ENCODE measurements around the gene CORO1A. TPM values are rescaled to one million over a fixed set of nuclear protein-coding genes. Genes with fewer than 3 reads are reported as not detected.
"Not testable (repeated sequence)": the region's sequence is repeated elsewhere in the genome, so short reads cannot be mapped to it uniquely, and the experiment has no call there.

The CORO1A gene
- total and polyA plus RNA-seq, 2 experiments from 2014 or later = 10.2 to 23.5 TPM

DNA sequence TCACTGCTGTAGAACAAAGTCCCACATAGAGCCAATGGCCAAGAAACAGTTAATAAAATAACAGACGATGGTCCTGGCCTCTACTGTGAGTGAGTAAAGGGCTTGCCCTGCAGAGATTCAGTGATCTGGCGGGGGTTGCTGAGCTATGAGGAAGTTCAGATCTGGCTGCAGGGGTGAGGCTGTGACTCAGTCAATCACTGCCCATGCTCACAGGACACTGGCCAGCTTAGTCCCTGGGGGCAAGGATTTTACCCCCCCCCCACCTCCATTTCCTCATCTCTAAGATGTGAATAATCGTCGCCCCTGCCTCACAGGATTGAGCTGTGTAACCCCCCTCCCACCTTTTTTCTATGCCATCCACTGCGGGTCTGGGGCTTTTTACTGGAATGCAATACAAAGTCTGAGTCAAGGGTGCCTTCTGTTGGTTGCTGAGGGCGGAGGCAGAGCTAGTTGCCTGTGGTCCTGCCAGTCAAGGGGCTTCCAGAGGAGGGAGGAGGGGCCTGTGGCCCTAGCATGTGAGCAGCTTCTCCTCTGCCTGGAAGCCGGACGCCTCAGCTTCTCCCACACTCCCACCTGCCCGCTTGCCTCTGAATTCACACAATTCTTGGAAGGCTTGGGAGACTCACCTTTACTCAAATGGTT is 23.8 kb downstream of the CORO1A start:
- not testable (repeated sequence) for H3K27me3 Mint-ChIP-seq (ENCODE audit: insufficient read depth, low read depth, poor library complexity); H3K4me1 Mint-ChIP-seq; H3K9me3 Mint-ChIP-seq; H2AFZ ChIP-seq; H3K36me3 ChIP-seq (ENCODE audit: insufficient read depth); H3K27ac Mint-ChIP-seq; H3K79me2 ChIP-seq (replicated peaks; ENCODE audit: insufficient read depth); H3K27ac ChIP-seq (ENCODE audit: low read depth); H4K20me1 ChIP-seq (replicated peaks; ENCODE audit: insufficient read depth); H3F3A ChIP-seq (replicated peaks; ENCODE audit: low read depth); H3K36me3 Mint-ChIP-seq (ENCODE audit: low read depth); H3K4me3 Mint-ChIP-seq; H3K9me2 ChIP-seq (ENCODE audit: insufficient read depth); H3K4me1 ChIP-seq (ENCODE audit: insufficient read depth); DNase-seq (ENCODE audit: low spot score); H3K27me3 ChIP-seq (ENCODE audit: insufficient read depth); H3K4me3 ChIP-seq; H3K4me2 ChIP-seq
- peak; percentile 78 for ATAC-seq

DNA sequence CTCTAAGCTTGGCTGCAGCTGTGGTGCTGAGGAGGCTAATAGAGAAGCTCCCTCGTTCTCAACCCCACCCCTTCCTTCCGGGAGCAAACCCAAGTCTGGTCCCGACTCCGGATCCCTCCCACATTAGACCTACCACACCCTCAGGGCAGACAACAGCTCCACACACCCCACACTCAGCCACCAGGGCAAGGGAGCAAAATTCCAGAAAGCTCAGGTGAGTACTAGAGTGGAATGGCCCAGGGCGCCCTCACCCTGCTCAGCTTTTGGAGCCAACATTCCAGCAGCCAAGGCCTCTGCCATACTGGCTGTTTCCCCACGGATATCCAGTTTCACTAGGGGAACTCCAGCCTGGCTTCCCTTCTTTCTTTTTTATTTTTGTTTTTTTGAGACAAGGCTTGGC is 25.6 kb downstream of the CORO1A start:
- not testable (repeated sequence) for H3K4me2 ChIP-seq; H3K27me3 Mint-ChIP-seq (ENCODE audit: insufficient read depth, low read depth, poor library complexity); H3K27ac ChIP-seq (ENCODE audit: low read depth); H3K36me3 Mint-ChIP-seq (ENCODE audit: low read depth); H3K36me3 ChIP-seq (ENCODE audit: insufficient read depth); H3K27ac Mint-ChIP-seq; H3K4me1 Mint-ChIP-seq; H3K4me3 ChIP-seq; H3K9me3 Mint-ChIP-seq; H4K20me1 ChIP-seq (replicated peaks; ENCODE audit: insufficient read depth); H3K79me2 ChIP-seq (replicated peaks; ENCODE audit: insufficient read depth); ATAC-seq; H3F3A ChIP-seq (replicated peaks; ENCODE audit: low read depth); H3K4me1 ChIP-seq (ENCODE audit: insufficient read depth); H3K9me2 ChIP-seq (ENCODE audit: insufficient read depth); H3K27me3 ChIP-seq (ENCODE audit: insufficient read depth); DNase-seq (ENCODE audit: low spot score); H3K4me3 Mint-ChIP-seq; H2AFZ ChIP-seq

DNA sequence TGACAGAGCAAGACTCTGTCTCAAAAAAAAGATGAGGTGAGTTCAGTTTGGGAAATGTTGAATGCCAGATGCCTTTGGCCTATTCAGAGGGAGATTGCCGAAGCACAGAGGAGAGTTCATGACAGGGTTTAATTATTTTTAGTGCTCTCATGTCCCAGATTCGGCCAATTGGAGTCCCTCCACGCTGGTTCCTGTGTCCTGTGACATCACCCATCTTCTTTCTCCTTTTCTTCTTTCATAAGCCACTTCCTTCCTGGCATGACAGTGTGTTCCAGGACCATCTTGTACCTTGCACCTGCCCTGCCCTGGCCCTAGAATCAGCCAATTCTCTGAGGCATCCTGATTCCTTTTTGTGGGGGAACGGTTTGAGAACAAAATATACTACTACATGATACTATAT is 28.0 kb downstream of the CORO1A start:
- not testable (repeated sequence) for H3K4me3 ChIP-seq; H3K27ac Mint-ChIP-seq; H3K79me2 ChIP-seq (replicated peaks; ENCODE audit: insufficient read depth); H3K4me1 ChIP-seq (ENCODE audit: insufficient read depth); H3K9me3 Mint-ChIP-seq; H4K20me1 ChIP-seq (replicated peaks; ENCODE audit: insufficient read depth); H3K27me3 ChIP-seq (ENCODE audit: insufficient read depth); H3K4me1 Mint-ChIP-seq; H3K4me3 Mint-ChIP-seq; H3F3A ChIP-seq (replicated peaks; ENCODE audit: low read depth); H3K27me3 Mint-ChIP-seq (ENCODE audit: insufficient read depth, low read depth, poor library complexity); H3K4me2 ChIP-seq; H2AFZ ChIP-seq; DNase-seq (ENCODE audit: low spot score); H3K27ac ChIP-seq (ENCODE audit: low read depth); ATAC-seq; H3K36me3 ChIP-seq (ENCODE audit: insufficient read depth); H3K9me2 ChIP-seq (ENCODE audit: insufficient read depth); H3K36me3 Mint-ChIP-seq (ENCODE audit: low read depth)

DNA sequence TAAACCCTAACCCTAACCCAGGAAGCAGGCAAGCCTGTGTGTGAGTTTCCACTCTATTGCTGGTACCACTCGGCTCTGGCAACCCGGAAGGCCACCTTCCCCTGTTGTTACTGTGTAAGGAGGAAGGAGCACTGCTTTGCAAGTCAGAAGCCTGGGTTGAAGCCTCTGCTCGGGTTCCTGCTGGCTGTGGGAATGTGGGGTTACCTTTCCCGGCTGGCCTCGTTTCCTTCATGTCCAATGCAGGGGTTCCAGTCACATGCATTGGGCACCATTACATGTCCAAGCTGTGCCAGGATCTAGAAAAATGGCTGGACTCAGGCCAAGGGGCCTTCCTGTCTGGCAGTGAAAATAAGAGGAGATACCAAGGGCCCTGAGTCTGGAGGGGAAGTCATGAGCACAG is 33.7 kb downstream of the CORO1A start:
- H3K4me3 ChIP-seq; H3K4me1 Mint-ChIP-seq; H3K36me3 Mint-ChIP-seq (ENCODE audit: low read depth); DNase-seq (ENCODE audit: low spot score); H3K27ac ChIP-seq (ENCODE audit: low read depth); H3K27me3 Mint-ChIP-seq (ENCODE audit: insufficient read depth, low read depth, poor library complexity); H3K9me3 Mint-ChIP-seq; H3F3A ChIP-seq (replicated peaks; ENCODE audit: low read depth); H3K79me2 ChIP-seq (replicated peaks; ENCODE audit: insufficient read depth); H2AFZ ChIP-seq; H3K4me3 Mint-ChIP-seq; H3K27me3 ChIP-seq (ENCODE audit: insufficient read depth); ATAC-seq; H3K9me2 ChIP-seq (ENCODE audit: insufficient read depth); H3K27ac Mint-ChIP-seq; H4K20me1 ChIP-seq (replicated peaks; ENCODE audit: insufficient read depth); H3K4me2 ChIP-seq; H3K4me1 ChIP-seq (ENCODE audit: insufficient read depth); H3K36me3 ChIP-seq (ENCODE audit: insufficient read depth): not testable (repeated sequence)

Small RNA genes within 50 kb of the gene (small RNA-seq; reads per million reads assigned to genes)
- not detected for gene AC106782.4 (ENCODE audit: low replicate concordance)

Other genes starting within 250 kb of the CORO1A start
- gene TMEM219, start 221.5 kb upstream of the CORO1A start, total RNA-seq (2014; rRNA removed; shearing (Covaris generic)) = 39.2 and 50.0 TPM in 2 replicates
- gene TMEM219, start 221.5 kb upstream of the CORO1A start, polyA plus RNA-seq (2016; fragmentation: Nextera tagmentation; extraction: Ambion mirVana) = 81.5 and 82.3 TPM in 2 replicates
- gene TAOK2, start 209.7 kb upstream of the CORO1A start, total RNA-seq (2014; rRNA removed; shearing (Covaris generic)) = 36.5 and 45.2 TPM in 2 replicates
- 8.8 and 10.1 TPM in 2 replicates for gene TAOK2, start 209.7 kb upstream of the CORO1A start, polyA plus RNA-seq (2016; fragmentation: Nextera tagmentation; extraction: Ambion mirVana)
- gene HIRIP3, start 188.0 kb upstream of the CORO1A start, total RNA-seq (2014; rRNA removed; shearing (Covaris generic)) = 10.4 and 13.4 TPM in 2 replicates
- gene HIRIP3, start 188.0 kb upstream of the CORO1A start, polyA plus RNA-seq (2016; fragmentation: Nextera tagmentation; extraction: Ambion mirVana) = 18.5 and 19.1 TPM in 2 replicates
- gene INO80E, start 187.4 kb upstream of the CORO1A start, total RNA-seq (2014; rRNA removed; shearing (Covaris generic)) = 71.0 and 92.8 TPM in 2 replicates
- gene INO80E, start 187.4 kb upstream of the CORO1A start, polyA plus RNA-seq (2016; fragmentation: Nextera tagmentation; extraction: Ambion mirVana) = 66.0 and 66.2 TPM in 2 replicates
- 7.5 and 10.0 TPM in 2 replicates for gene DOC2A, start 172.6 kb upstream of the CORO1A start, total RNA-seq (2014; rRNA removed; shearing (Covaris generic))
- gene DOC2A, start 172.6 kb upstream of the CORO1A start, polyA plus RNA-seq (2016; fragmentation: Nextera tagmentation; extraction: Ambion mirVana) = 9.8 and 10.4 TPM in 2 replicates
- not detected in 2 replicates for gene C16orf92, start 160.4 kb upstream of the CORO1A start, total RNA-seq (2014; rRNA removed; shearing (Covaris generic))
- gene C16orf92, start 160.4 kb upstream of the CORO1A start, polyA plus RNA-seq (2016; fragmentation: Nextera tagmentation; extraction: Ambion mirVana) = 0.34 and 0.56 TPM in 2 replicates
- gene TLCD3B, start 152.3 kb upstream of the CORO1A start, total RNA-seq (2014; rRNA removed; shearing (Covaris generic)) = 28.2 and 37.4 TPM in 2 replicates
- gene TLCD3B, start 152.3 kb upstream of the CORO1A start, polyA plus RNA-seq (2016; fragmentation: Nextera tagmentation; extraction: Ambion mirVana) = 14.2 and 16.3 TPM in 2 replicates
- gene ALDOA, start 117.8 kb upstream of the CORO1A start, total RNA-seq (2014; rRNA removed; shearing (Covaris generic)) = 1,113 and 1,306 TPM in 2 replicates
- gene ALDOA, start 117.8 kb upstream of the CORO1A start, polyA plus RNA-seq (2016; fragmentation: Nextera tagmentation; extraction: Ambion mirVana) = 1,054 and 1,067 TPM in 2 replicates
- gene PPP4C, start 107.6 kb upstream of the CORO1A start, total RNA-seq (2014; rRNA removed; shearing (Covaris generic)) = 108 and 120 TPM in 2 replicates
- 169 and 170 TPM in 2 replicates for gene PPP4C, start 107.6 kb upstream of the CORO1A start, polyA plus RNA-seq (2016; fragmentation: Nextera tagmentation; extraction: Ambion mirVana)
- gene TBX6, start 91.7 kb upstream of the CORO1A start, total RNA-seq (2014; rRNA removed; shearing (Covaris generic)) = 1.1 and 2.3 TPM in 2 replicates
- gene TBX6, start 91.7 kb upstream of the CORO1A start, polyA plus RNA-seq (2016; fragmentation: Nextera tagmentation; extraction: Ambion mirVana) = 1.9 and 2.4 TPM in 2 replicates
- 21.8 and 27.8 TPM in 2 replicates for gene YPEL3, start 87.4 kb upstream of the CORO1A start, total RNA-seq (2014; rRNA removed; shearing (Covaris generic))
- 81.7 and 86.1 TPM in 2 replicates for gene YPEL3, start 87.4 kb upstream of the CORO1A start, polyA plus RNA-seq (2016; fragmentation: Nextera tagmentation; extraction: Ambion mirVana)
- 0.94 TPM in 1 of 2 replicates, not detected in the other for gene GDPD3, start 70.1 kb upstream of the CORO1A start, total RNA-seq (2014; rRNA removed; shearing (Covaris generic))
- gene GDPD3, start 70.1 kb upstream of the CORO1A start, polyA plus RNA-seq (2016; fragmentation: Nextera tagmentation; extraction: Ambion mirVana) = 1.1 and 1.4 TPM in 2 replicates
- gene MAPK3, start 60.4 kb upstream of the CORO1A start, total RNA-seq (2014; rRNA removed; shearing (Covaris generic)) = 14.5 and 22.4 TPM in 2 replicates
- gene MAPK3, start 60.4 kb upstream of the CORO1A start, polyA plus RNA-seq (2016; fragmentation: Nextera tagmentation; extraction: Ambion mirVana) = 17.9 and 19.7 TPM in 2 replicates
- 335 and 350 TPM in 2 replicates for gene BOLA2B, start 10.1 kb downstream of the CORO1A start, total RNA-seq (2014; rRNA removed; shearing (Covaris generic))
- 659 and 682 TPM in 2 replicates for gene BOLA2B, start 10.1 kb downstream of the CORO1A start, polyA plus RNA-seq (2016; fragmentation: Nextera tagmentation; extraction: Ambion mirVana)
- gene SLX1A, start 10.3 kb downstream of the CORO1A start, total RNA-seq (2014; rRNA removed; shearing (Covaris generic)) = 27.3 and 29.5 TPM in 2 replicates
- gene SLX1A, start 10.3 kb downstream of the CORO1A start, polyA plus RNA-seq (2016; fragmentation: Nextera tagmentation; extraction: Ambion mirVana) = 97.5 and 112 TPM in 2 replicates
- 2.8 and 11.2 TPM in 2 replicates for gene SULT1A3, start 15.7 kb downstream of the CORO1A start, total RNA-seq (2014; rRNA removed; shearing (Covaris generic))
- gene SULT1A3, start 15.7 kb downstream of the CORO1A start, polyA plus RNA-seq (2016; fragmentation: Nextera tagmentation; extraction: Ambion mirVana) = 17.4 and 19.5 TPM in 2 replicates
- gene NPIPB13, start 64.9 kb downstream of the CORO1A start, total RNA-seq (2014; rRNA removed; shearing (Covaris generic)) = 2.2 and 7.6 TPM in 2 replicates
- 5.7 and 7.5 TPM in 2 replicates for gene NPIPB13, start 64.9 kb downstream of the CORO1A start, polyA plus RNA-seq (2016; fragmentation: Nextera tagmentation; extraction: Ambion mirVana)
- 33.9 and 38.7 TPM in 2 replicates for gene CD2BP2, start 171.7 kb downstream of the CORO1A start, total RNA-seq (2014; rRNA removed; shearing (Covaris generic))
- 21.0 and 23.1 TPM in 2 replicates for gene CD2BP2, start 171.7 kb downstream of the CORO1A start, polyA plus RNA-seq (2016; fragmentation: Nextera tagmentation; extraction: Ambion mirVana)
- gene TBC1D10B, start 186.9 kb downstream of the CORO1A start, total RNA-seq (2014; rRNA removed; shearing (Covaris generic)) = 19.6 and 30.8 TPM in 2 replicates
- gene TBC1D10B, start 186.9 kb downstream of the CORO1A start, polyA plus RNA-seq (2016; fragmentation: Nextera tagmentation; extraction: Ambion mirVana) = 13.3 TPM in 2 replicates
- not detected in 2 replicates for gene MYL11, start 191.2 kb downstream of the CORO1A start, total RNA-seq (2014; rRNA removed; shearing (Covaris generic))
- 3.5 and 7.3 TPM in 2 replicates for gene MYL11, start 191.2 kb downstream of the CORO1A start, polyA plus RNA-seq (2016; fragmentation: Nextera tagmentation; extraction: Ambion mirVana)
- gene SEPTIN1, start 199.0 kb downstream of the CORO1A start, total RNA-seq (2014; rRNA removed; shearing (Covaris generic)) = 0.21 and 0.35 TPM in 2 replicates
- 3.3 and 3.9 TPM in 2 replicates for gene SEPTIN1, start 199.0 kb downstream of the CORO1A start, polyA plus RNA-seq (2016; fragmentation: Nextera tagmentation; extraction: Ambion mirVana)
- 37.9 and 44.3 TPM in 2 replicates for gene ZNF48, start 211.8 kb downstream of the CORO1A start, total RNA-seq (2014; rRNA removed; shearing (Covaris generic))
- gene ZNF48, start 211.8 kb downstream of the CORO1A start, polyA plus RNA-seq (2016; fragmentation: Nextera tagmentation; extraction: Ambion mirVana) = 4.8 and 6.2 TPM in 2 replicates
- 12.0 and 16.1 TPM in 2 replicates for gene ZNF771, start 224.0 kb downstream of the CORO1A start, total RNA-seq (2014; rRNA removed; shearing (Covaris generic))
- gene ZNF771, start 224.0 kb downstream of the CORO1A start, polyA plus RNA-seq (2016; fragmentation: Nextera tagmentation; extraction: Ambion mirVana) = 10.8 and 12.7 TPM in 2 replicates
- 46.1 and 54.1 TPM in 2 replicates for gene DCTPP1, start 246.4 kb downstream of the CORO1A start, total RNA-seq (2014; rRNA removed; shearing (Covaris generic))
- gene DCTPP1, start 246.4 kb downstream of the CORO1A start, polyA plus RNA-seq (2016; fragmentation: Nextera tagmentation; extraction: Ambion mirVana) = 51.7 and 58.3 TPM in 2 replicates

Data from GM23338 (cell line).